Measurements from ENCODE around the gene RHOD. TPM values are rescaled to one million over a fixed set of nuclear protein-coding genes. Genes with fewer than 3 reads are reported as not detected.

RHOD gene
- total RNA-seq, 1 donor from 2014 or later, result 21.2 TPM

- no peak for TF ChIP-seq CTCF (conservative IDR thresholded peaks at IDR 0.05)
- H3K4me3 Mint-ChIP-seq, result peak overlapping the region; percentile 84
- peaks cover 1% of the 10 kb centered on the region for H3K36me3 Mint-ChIP-seq
- DNase-seq (ENCODE audit: extremely low spot score, unreplicated experiment), result no peak
- H3K27ac Mint-ChIP-seq, result peak overlapping the region; percentile 100
- no peaks in the 10 kb centered on the region for H3K27me3 Mint-ChIP-seq
- H3K9me3 Mint-ChIP-seq, result no peaks in the 10 kb centered on the region
- peaks cover 19% of the 10 kb centered on the region for H3K4me1 Mint-ChIP-seq (ENCODE audit: unreplicated experiment)
Measured at GRCh38 chr11:67055812-67056211, 835 bp upstream of the RHOD start.

GRCh38 chr11:67057205-67057672 is 592 bp downstream of the RHOD start:
- Mint-ChIP-seq H3K27ac (peak overlapping the region; percentile 76), H3K9me3 (no peaks in the 10 kb centered on the region), H3K4me1 (ENCODE audit: unreplicated experiment) (peaks cover 19% of the 10 kb centered on the region), H3K4me3 (peak overlapping the region; percentile 82), H3K27me3 (no peaks in the 10 kb centered on the region), H3K36me3 (peaks cover 4% of the 10 kb centered on the region)
- TF ChIP-seq CTCF (conservative IDR thresholded peaks at IDR 0.05), result no peak
- no peak for DNase-seq (ENCODE audit: extremely low spot score, unreplicated experiment)

- peaks cover 19% of the 10 kb centered on the region for H3K4me1 Mint-ChIP-seq (ENCODE audit: unreplicated experiment)
- no peaks in the 10 kb centered on the region for H3K9me3 Mint-ChIP-seq
- peak overlapping the region; percentile 46 for H3K27ac Mint-ChIP-seq
- no peak for TF ChIP-seq CTCF (conservative IDR thresholded peaks at IDR 0.05)
- H3K36me3 Mint-ChIP-seq, result peaks cover 4% of the 10 kb centered on the region
- H3K27me3 Mint-ChIP-seq, result no peaks in the 10 kb centered on the region
- peak overlapping the region; percentile 49 for H3K4me3 Mint-ChIP-seq
- DNase-seq (ENCODE audit: extremely low spot score, unreplicated experiment), result no peak
Measured at GRCh38 chr11:67058506-67058905, 1.9 kb downstream of the RHOD start.

- Mint-ChIP-seq H3K36me3 (peaks cover 4% of the 10 kb centered on the region), H3K9me3 (no peaks in the 10 kb centered on the region), H3K27me3 (no peaks in the 10 kb centered on the region), H3K27ac (no peak overlapping the region), H3K4me3 (no peak overlapping the region), H3K4me1 (ENCODE audit: unreplicated experiment) (peaks cover 12% of the 10 kb centered on the region)
- TF ChIP-seq CTCF (conservative IDR thresholded peaks at IDR 0.05), result no peak
- no peak for DNase-seq (ENCODE audit: extremely low spot score, unreplicated experiment)
Measured at GRCh38 chr11:67059671-67060070, 3.0 kb downstream of the RHOD start.

GRCh38 chr11:67060111-67060522 is 3.5 kb downstream of the RHOD start:
- no peak overlapping the region for H3K27ac Mint-ChIP-seq
- peaks cover 4% of the 10 kb centered on the region for H3K36me3 Mint-ChIP-seq
- no peaks in the 10 kb centered on the region for H3K27me3 Mint-ChIP-seq
- peaks cover 9% of the 10 kb centered on the region for H3K4me1 Mint-ChIP-seq (ENCODE audit: unreplicated experiment)
- DNase-seq (ENCODE audit: extremely low spot score, unreplicated experiment), result no peak
- no peak for TF ChIP-seq CTCF (conservative IDR thresholded peaks at IDR 0.05)
- no peaks in the 10 kb centered on the region for H3K9me3 Mint-ChIP-seq
- no peak overlapping the region for H3K4me3 Mint-ChIP-seq
